Activated naive CD4-positive, alpha-beta T cell treated with anti-CD3 and anti-CD28 coated beads, Interleukin-2, amount 50 U/mL, for 16 hours (primary cell): ENCODE results near the gene INMT.

Source experiments
- DNase-seq: peaks from one replicate; pipeline ENCODE4 v3.0.0-alpha.2; 2020

The INMT gene

DNA sequence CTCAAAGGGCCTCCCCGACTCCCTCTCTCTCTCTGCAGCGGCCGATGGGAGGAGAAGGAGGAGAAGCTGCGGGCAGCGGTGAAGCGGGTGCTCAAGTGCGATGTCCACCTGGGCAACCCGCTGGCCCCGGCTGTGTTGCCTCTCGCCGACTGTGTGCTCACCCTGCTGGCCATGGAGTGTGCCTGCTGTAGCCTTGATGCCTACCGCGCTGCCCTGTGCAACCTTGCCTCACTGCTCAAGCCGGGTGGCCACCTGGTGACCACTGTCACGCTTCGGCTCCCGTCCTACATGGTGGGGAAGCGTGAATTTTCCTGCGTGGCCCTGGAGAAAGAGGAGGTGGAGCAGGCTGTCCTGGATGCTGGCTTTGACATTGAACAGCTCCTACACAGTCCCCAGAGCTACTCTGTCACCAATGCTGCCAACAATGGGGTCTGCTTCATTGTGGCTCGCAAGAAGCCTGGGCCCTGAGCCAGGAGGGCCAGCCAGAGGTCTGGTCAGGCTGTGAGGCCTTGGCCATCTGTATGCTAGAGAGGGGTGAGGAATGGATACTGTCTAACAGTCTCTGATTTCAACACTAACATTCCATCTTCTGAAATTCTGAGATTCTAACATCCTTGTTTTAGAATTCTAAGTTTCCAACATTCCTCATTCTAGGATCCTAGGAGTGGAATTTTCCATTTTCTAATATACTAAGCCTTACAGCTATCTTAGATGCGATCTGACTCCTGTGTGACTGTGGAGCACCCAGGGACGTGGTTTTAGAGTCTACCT, 3.6 kb downstream of the INMT start:
- no peak for DNase-seq

GRCh38 chr7:30757342-30757692, 5.4 kb downstream of the INMT start:
- no peak for DNase-seq

GRCh38 chr7:30760514-30761213, 8.7 kb downstream of the INMT start:
- DNase-seq: no peak

GRCh38 chr7:30761214-30762156, 9.6 kb downstream of the INMT start:
- DNase-seq: no peak

DNA sequence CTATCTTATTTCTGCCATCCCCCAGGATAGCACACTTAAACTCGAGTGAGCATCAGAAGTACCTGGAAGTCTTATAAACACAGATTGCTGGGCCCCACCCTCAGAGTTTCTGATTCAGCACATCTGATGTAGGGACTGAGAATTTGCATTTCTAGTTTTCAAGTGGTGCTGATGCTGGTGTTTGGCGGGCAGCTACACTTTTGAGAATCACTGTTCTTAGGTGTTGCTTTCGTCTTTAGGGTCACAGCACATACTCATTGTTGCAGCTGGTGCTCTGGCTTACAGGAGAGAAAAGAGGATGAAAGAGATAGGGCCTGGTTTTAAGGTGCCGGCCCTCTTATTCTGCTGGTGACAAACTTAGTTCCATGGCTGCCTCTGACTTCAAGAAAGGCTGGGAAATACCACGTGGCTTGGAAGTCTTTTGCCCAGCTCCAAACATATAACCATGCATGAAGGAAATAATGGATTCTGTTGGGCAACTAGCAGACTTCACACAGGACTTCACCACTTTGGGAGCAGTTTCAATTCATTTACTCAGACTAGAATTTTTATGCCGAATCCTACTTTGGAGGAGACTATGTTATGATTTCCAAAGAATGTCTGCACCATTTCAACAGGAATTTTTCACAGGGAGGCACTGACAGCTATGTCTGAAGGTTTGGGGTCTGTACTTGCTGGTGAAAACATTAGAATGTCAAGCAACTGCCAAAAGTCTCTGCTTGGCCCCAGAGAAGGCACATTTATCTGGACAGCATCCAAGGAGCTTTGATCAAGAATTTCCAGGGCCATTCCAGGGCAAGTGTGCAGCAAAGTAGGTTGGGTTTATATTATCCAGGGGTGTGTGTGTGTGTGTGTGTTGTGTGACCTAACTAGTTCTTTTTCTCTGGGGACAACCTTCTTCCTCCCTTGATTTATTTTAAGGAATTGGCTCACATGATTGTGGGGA, 12.4 kb downstream of the INMT start:
- no peak for DNase-seq

GRCh38 chr7:30765408-30765807, 13.5 kb downstream of the INMT start:
- DNase-seq: no peak

DNA sequence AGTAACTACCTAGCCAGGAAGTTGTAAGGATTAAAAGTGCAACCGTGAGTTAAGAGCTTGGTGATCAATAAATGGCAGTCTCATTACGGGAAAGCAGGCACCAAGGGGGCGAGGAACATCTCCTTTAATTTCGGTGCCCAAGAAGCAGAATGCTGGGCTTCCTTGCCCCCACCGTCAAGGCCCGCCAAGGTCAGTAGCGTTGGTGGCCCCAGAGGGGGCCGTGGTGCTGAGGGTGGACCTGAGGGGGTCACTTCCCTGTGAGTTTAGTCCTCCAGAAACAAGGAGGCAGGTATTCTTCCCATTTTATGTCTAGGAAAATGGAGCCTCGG, 18.9 kb downstream of the INMT start:
- no peak for DNase-seq

- peak; percentile 74 for DNase-seq
These were observed 19.4 kb downstream of the INMT start, which contains the start of gene MINDY4 for GRCh38 chr7:30771174-30771879. Gene MINDY4, plus strand, starts transcription at chr7:30771417. Its CDS starts 77 bp downstream, at chr7:30771494.

GRCh38 chr7:30771880-30772425, 20.0 kb downstream of the INMT start:
- DNase-seq: no peak

DNA sequence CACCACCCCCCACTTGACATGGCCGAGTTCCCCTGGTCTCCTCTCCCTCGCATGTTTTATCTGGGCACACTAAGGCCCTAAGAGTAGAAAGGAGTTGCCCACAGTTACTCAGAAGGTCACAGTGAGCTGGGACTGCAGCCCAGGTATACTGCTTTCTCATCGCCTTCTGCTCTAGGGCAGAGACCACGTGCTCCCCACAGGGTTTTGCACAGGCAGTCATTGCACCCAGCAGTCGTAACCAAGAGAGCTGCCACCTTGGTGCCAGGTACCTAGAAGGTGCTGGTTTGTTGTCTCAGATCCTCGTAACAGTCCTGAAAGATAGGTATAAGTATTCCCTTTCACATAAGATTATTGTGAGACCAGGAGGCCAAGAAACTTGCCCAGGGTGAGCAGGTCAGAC, 21.0 kb downstream of the INMT start:
- DNase-seq: no peak

DNA sequence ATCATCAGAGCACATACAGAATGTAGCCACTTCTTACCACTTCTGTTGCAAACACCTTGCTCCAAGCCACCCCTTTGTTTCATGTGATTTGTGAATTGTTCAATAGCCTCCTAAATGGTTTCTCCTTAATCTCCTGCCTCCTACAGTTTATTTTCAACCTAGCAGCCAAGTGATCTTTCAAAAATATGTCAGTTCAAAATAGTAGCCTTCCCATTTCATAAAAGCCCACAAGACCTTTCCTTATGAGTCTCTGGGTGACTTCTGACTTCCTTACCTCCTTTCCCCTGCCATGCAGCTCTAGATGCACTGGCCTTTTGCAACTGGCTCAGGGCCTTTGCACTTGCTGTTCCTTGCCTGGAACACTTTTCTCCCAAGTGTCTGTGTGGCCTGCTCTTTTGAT, 24.1 kb downstream of the INMT start:
- no peak for DNase-seq

- no peak for DNase-seq
These were observed 25.0 kb downstream of the INMT start for GRCh38 chr7:30776971-30777370.

- no peak for DNase-seq
These were observed 26.5 kb downstream of the INMT start for GRCh38 chr7:30778255-30779025.

DNA sequence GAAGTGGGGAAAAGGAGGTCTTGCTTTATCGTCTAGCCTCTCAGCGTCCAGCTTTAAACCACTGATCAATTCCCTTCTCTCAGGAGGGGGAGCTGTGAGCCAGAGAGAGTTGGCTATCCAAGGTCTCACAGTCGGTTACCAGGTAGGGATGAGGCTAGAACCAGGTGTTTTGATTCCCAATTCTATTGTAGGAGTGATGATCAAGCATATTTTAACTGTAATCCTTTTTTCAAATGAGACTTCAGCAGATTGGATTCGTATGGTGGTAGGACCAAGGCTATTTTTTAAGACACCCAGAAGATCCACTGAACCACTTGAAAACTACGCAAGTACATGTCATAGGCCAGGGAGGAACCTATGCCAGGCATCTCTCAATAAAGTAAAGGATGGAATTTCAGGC, 27.6 kb downstream of the INMT start:
- DNase-seq: no peak

DNA sequence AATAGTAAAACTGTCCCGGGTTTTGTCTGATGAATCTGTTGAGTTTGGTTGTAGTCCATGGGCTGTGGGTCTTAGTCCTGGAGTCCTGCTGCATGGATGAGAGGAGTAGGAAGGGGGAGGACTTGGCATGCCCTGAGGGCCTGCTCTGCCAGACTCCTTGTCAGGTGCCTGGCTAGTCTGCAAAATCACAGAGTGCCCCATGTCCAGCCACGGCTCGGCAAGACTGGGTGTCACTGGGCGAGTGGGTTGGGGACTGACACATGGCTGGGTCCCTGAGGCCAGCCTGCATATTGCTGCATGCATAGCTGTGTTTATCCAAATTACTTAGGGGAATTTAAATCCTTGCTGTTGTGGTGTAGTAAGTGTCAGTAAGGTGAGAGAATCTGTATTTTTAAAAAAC, 29.0 kb downstream of the INMT start:
- DNase-seq: no peak

DNA sequence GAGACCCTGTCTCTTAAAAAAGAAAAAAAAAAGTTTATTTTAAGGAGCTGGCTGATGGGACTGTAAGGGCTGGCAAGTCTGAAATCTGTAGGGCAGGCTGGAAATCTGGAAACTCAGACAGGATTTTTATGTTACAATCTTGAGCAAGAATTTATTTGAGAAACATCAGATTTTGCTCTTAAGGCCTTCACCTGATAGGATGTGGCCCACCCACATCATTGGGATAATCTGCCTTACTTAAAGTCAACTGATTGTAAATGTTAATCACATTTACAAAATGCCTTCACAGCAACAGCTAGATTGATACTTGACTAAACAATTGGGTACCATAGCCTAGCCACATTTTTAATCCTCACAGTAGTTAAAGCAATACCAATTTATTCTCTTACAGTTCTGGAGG, 30.8 kb downstream of the INMT start:
- DNase-seq: no peak

DNA sequence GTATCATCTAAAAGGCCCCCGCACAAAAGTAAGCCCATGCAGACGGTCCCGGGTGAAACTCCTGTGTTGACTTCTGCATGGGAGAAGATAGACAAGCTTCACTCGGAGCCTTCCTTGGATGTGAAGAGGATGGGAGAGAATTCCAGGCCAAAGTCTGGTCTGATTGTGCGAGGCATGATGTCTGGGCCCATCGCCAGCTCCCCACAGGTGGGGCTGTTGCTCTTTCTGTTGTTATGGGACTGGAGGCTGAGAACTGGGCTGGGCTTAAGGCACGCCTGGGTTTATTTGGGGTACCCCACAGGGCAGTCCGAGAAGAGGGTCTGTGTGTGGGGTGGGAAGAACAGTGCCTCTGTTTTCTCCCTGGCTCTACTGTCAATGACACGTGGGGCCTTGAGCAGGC, 33.9 kb downstream of the INMT start:
- no peak for DNase-seq

DNA sequence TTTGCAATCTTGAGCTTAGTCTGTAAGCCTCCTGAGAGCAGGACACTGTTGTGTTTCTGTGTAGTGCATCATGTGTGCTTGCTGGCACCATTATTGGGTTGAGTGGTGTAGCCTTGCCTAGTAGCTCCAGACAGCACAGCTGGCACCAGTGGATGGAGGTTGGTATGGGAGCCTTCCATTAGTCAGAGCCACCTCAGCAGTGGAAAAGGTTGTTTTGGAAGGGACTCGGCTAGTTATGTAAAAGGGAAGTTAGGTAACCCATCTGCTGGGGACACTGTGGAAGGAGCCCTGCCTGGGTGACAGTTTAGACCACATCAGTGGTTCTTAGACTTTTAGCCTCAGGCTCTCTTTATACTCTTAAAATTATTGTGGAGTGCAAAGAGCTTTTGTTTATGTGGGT, 35.6 kb downstream of the INMT start:
- DNase-seq: no peak

- DNase-seq: no peak
These were observed 36.9 kb downstream of the INMT start for GRCh38 chr7:30788640-30789333.

DNA sequence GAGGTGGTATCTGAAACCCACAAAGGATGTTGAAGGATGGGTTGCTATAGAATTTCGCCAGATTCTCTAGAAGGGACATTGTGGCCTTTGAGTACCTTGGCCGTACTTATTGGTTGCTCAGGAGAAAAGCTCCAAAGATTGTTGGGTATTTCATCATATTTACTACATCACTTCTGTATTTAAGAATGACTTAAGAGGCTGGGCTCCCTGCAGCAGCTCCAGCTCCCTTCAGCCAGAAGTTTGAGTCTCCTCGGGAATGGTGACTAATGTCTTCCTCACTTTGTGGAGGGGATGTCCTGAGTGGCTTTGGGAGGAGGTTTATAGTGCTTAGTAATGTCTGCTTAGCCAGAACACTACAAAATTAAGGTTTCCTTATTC, 37.4 kb downstream of the INMT start:
- no peak for DNase-seq
